SH-SY5Y (cell line): ENCODE results near the gene SLC22A1.

ENCODE experiments used
- GATA2 ChIP-seq: IDR thresholded peaks from 2 replicates; pipeline ENCODE4 v1.6.1; 2011; ENCODE audit warnings: mild to moderate bottlenecking, low read depth, low read length
- GATA3 ChIP-seq: IDR thresholded peaks from 2 replicates; pipeline ENCODE4 v1.6.1; 2011; ENCODE audit warnings: low read depth, mild to moderate bottlenecking, low read length, moderate library complexity

Gene SLC22A1

DNA sequence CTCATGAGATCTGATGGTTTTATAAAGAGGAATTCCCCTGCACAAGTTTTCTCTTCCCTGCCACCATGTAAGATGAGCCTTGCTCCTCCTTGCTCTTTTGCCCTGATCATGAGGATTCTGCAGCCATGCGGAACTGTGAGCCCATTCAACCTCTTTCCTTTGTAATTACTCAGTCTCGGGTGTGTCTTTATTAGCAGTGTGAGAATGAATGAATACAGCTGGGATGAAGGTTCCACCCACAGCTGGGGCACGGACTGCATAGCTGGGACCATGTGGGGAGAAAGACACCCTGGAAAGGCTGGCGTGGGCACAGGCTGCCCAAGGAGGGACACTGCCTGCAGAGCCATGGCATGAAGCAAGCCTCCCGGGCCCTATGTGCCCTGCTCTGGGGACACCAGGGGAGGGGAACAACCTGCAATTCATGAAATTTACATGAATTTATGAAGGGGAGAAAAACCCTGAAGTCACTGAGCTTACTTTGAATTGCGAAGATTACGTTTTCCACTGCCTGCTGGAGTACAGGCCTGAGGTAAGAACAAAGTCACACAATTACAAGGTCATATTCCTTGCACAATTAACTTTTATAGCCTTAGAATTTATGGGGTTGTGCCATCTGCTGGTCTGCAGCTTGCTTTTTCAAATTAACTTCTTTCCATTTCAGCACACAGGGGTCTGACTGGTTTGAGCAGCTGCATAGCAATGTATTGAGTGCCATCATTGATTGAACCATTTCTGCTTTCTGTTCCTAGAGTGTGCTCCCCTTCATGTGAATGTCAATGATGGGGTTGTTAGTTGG is 46.2 kb downstream of the SLC22A1 start:
- TF ChIP-seq GATA3 (no peak), GATA2 (no peak)

DNA sequence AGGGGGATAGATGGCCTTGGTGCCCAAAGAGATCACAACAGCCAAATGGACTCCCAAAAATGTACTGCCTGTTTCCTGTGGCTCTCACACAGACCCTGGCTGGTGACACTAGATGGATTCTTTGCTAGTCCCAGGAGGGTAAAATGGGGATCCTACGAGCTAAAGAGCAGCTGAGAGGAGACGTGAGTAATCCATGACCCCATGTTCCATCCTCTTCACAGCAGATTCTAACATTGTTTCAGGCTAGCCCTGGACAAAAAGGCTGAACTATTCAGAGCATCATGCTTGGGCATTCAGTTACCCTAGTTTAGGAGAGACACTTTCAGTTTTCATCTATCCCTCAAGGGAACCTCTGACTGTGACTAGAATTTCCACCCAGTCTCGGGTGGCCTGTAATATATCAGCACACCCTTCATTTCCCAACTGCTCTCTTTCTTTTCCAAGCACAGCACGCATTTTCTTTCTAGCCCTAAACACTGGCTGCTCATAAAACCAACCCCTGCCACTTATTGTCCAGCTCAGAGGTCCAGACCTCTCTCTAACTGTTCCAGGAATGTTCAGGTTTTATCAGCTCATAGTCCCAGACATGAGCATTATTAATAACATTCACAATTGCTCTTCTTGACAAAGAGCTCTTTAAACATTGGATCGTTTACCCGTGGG is 48.5 kb downstream of the SLC22A1 start:
- TF ChIP-seq GATA3 (no peak), GATA2 (no peak)

- no peak for TF ChIP-seq GATA2
- no peak for TF ChIP-seq GATA3
Observed at GRCh38 chr6:160172704-160173103, 51.1 kb downstream of the SLC22A1 start.

GRCh38 chr6:160173806-160174527 is 52.4 kb downstream of the SLC22A1 start:
- TF ChIP-seq GATA3, result no peak
- no peak for TF ChIP-seq GATA2

- TF ChIP-seq GATA2, result no peak
- no peak for TF ChIP-seq GATA3
Observed at GRCh38 chr6:160174681-160175080, 53.1 kb downstream of the SLC22A1 start.

DNA sequence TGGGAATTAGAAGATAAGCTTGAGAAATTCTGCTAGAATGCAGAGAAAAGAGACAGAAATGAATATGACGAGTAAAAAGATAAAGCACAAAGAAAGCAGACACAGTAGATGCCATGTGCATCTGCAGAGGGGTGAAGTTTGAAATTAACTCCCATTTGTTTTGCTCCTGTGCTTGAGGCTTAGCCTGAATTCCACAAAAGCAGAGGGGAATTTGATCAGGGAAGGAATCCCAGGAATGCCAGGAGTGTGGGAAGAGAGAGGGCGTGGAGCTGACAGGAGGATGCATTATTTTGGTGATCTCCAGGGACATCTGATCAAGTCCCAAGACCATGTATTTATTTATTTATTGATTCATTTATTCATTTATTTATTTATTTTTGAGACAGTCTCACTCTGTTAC is 55.6 kb downstream of the SLC22A1 start:
- TF ChIP-seq GATA2 (no peak), GATA3 (no peak)

- TF ChIP-seq GATA2 (no peak), GATA3 (no peak)
Observed at GRCh38 chr6:160178271-160178670, 56.7 kb downstream of the SLC22A1 start.

DNA sequence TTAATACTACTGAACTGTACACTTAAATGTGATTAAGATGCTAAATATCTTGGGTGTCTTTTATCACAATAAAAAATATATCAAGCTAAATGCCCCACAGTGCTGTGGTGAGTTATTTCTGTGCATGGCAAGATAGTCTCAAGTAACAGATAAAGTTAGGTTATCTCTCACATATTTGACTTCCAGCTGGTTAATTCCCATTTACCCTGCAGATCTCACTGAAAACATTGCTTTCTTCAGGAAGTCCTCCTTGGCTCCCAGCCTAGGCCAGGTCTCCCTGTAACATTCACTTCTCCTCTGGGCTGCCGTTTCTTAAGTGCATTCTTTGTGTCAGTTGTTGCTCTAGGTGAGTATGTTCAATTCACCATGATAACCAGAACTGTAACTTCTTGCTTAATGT is 59.1 kb downstream of the SLC22A1 start:
- TF ChIP-seq GATA3, result no peak
- TF ChIP-seq GATA2, result no peak

GRCh38 chr6:160188773-160189172 is 67.2 kb downstream of the SLC22A1 start:
- TF ChIP-seq GATA3 (no peak), GATA2 (no peak)

DNA sequence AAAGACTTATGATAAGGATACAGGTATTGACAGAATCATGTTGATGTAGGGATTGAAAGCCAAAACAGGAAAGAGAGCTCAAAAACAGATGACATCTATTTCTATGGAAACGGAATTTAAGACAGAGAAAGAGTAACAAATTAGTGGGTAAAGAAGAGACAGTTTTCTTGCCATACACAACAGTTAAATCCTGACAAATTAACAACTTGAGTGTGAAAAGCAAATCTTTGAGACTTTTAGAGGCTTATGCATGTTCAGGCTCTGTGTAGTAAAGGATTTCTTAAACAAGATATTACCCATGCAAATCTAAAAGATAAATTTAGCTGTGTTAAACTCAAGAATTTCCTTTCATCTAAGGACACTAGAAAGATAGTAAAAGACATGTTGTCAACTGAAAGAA is 68.5 kb downstream of the SLC22A1 start:
- TF ChIP-seq GATA3 (no peak), GATA2 (no peak)

DNA sequence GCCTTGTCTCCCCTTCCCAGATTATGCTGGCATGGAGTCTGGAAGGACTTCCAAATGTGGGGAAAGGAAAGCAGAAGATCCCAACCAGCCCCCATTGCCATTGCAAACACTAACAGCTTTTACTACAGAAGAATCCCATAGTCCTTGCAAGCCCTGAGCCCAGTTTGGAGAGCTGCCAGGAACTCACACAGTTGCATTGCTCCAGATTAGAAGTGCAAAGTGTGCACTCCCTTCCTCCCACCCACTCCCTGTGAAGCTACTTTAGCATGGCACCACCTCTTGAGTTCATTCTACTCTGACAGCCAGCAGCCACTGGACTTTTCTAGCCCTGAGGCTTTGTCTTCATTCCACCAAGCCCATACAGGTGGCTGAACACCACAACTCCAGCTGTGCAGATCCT is 69.4 kb downstream of the SLC22A1 start:
- TF ChIP-seq GATA3 (no peak), GATA2 (no peak)

DNA sequence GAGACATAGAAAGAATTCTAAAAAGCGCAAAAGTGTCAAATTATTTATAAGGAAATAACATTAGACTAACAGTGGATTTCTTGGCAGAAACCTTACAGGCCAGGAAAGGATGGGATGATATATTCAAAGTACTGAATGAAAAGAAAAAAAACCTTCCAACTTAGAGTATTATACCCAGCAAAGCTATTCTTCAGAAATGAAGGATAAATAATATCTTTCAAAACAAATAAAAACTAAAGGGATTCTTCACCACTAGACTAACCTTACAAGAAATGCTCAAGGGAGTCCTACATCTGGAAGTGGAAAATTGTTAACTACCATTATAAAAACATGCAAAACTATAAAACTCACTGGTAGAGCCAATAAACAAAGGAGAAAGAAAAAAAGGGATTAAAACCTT is 71.2 kb downstream of the SLC22A1 start:
- TF ChIP-seq GATA3, result no peak
- TF ChIP-seq GATA2, result no peak

DNA sequence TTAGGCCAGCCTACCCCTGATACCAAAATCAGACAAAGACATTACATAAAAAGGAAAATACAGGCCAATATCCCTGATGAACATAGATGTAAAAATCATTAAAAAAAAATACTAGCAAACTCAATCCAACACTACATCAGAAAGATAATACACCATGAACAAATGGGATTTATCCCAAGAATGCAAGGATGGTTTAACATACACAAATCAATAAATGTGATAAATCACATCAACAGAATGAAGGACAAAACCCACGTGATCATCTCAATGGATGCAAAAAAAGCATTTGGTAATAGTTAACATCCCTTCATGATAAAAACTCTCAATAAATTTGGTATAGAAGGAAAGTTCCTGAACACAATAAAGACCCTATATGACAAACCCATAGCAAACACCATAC is 73.2 kb downstream of the SLC22A1 start:
- no peak for TF ChIP-seq GATA3
- no peak for TF ChIP-seq GATA2

GRCh38 chr6:160197662-160198061 is 76.0 kb downstream of the SLC22A1 start:
- TF ChIP-seq GATA2 (no peak), GATA3 (no peak)
